GM18508 (cell line): Measurements from ENCODE around the gene CREBBP.

ENCODE experiments used
- ATAC-seq: cut with Tn5 transposase; IDR thresholded peaks from one replicate; pipeline ENCODE4 v1.9.1; 2021; ENCODE audit warnings: moderate number of reproducible peaks; ENCODE audit not compliant: insufficient read depth, unreplicated experiment

The CREBBP gene

GRCh38 chr16:3881499-3881990, 1.0 kb upstream of the CREBBP start:
- ATAC-seq = no peak

GRCh38 chr16:3879887-3880564, 487 bp downstream of the CREBBP start:
- no peak for ATAC-seq

- ATAC-seq = no peak
These were observed 1.1 kb downstream of the CREBBP start for GRCh38 chr16:3879258-3879886.

GRCh38 chr16:3878610-3879009, 1.9 kb downstream of the CREBBP start:
- no peak for ATAC-seq

GRCh38 chr16:3876695-3877094, 3.8 kb downstream of the CREBBP start:
- ATAC-seq = no peak

- no peak for ATAC-seq
These were observed 4.4 kb downstream of the CREBBP start for GRCh38 chr16:3876160-3876559.

- no peak for ATAC-seq
These were observed 5.5 kb downstream of the CREBBP start for GRCh38 chr16:3874794-3875692.

GRCh38 chr16:3874242-3874641, 6.3 kb downstream of the CREBBP start:
- ATAC-seq = no peak

GRCh38 chr16:3873482-3874173, 6.9 kb downstream of the CREBBP start:
- no peak for ATAC-seq

- no peak for ATAC-seq
These were observed 8.2 kb downstream of the CREBBP start for GRCh38 chr16:3872216-3872895.

GRCh38 chr16:3868967-3869366, 11.5 kb downstream of the CREBBP start:
- no peak for ATAC-seq

- ATAC-seq = no peak
These were observed 12.0 kb downstream of the CREBBP start for GRCh38 chr16:3868556-3868955.

GRCh38 chr16:3866703-3867431, 13.6 kb downstream of the CREBBP start:
- no peak for ATAC-seq

- no peak for ATAC-seq
These were observed 15.3 kb downstream of the CREBBP start for GRCh38 chr16:3865241-3865640.

GRCh38 chr16:3864562-3864961, 16.0 kb downstream of the CREBBP start:
- no peak for ATAC-seq

- ATAC-seq = no peak
These were observed 16.9 kb downstream of the CREBBP start for GRCh38 chr16:3863587-3863986.

- no peak for ATAC-seq
These were observed 18.6 kb downstream of the CREBBP start for GRCh38 chr16:3861808-3862451.

- ATAC-seq = no peak
These were observed 20.6 kb downstream of the CREBBP start for GRCh38 chr16:3859889-3860288.

GRCh38 chr16:3858801-3859200, 21.7 kb downstream of the CREBBP start:
- ATAC-seq = no peak
